Stimulated activated CD4-positive, alpha-beta T cell treated with anti-CD3 and anti-CD28 coated beads, Interleukin-2, amount 100 ng/mL, for 48 hours (primary cell): ENCODE results near the gene WFDC2.
"Not testable (repeated sequence)": the region's sequence is repeated elsewhere in the genome, so short reads cannot be mapped to it uniquely, and the experiment has no call there.

Experiments used
- DNase-seq, 2 donors: peaks; one replicate each; pipeline ENCODE4 v3.0.0-alpha.2; 2020

WFDC2 gene

DNA sequence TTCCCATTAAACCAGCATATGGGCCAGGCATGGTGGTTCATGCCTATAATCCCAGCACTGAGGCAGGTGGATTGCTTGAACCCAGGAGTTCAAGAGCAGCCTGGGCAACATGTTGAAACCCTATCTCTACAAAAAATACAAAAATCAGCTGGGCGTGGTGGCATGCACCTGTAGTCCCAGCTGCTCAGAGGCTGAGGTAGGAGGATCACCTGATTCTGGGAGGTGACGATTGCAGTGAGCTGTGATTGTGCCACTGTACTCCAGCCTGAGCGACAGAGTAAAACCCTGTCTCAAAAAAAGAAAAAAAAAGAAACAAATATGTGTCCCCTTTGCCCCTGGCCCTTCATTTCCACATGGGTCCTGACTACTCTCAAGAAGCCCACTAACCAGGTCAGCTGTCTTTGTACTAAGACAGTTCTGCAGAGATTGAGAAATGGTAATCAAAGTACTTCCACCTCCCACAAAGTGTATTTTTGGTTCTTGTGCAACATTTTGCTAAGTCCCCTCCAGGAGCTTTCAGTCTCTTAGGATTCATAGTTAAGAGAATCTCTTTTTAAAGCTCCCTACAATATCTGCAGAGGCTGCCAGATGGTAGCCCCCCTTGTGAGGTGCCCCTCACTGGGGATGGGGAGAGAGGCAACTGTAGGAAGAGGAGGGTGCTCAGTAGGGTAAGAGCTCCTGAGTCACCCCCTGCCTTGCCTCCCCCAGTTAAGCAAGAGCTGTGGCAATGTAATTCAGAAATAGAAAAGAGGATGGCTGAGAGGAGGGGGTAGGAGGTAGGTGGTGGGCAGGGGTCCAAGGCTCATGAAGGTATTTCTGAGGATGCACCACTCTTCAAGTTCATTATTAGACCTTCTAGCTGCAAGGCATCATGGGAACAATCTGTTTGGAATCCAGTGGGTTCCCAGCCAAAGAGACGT, 16.5 kb upstream of the WFDC2 start:
- DNase-seq = no peak

DNA sequence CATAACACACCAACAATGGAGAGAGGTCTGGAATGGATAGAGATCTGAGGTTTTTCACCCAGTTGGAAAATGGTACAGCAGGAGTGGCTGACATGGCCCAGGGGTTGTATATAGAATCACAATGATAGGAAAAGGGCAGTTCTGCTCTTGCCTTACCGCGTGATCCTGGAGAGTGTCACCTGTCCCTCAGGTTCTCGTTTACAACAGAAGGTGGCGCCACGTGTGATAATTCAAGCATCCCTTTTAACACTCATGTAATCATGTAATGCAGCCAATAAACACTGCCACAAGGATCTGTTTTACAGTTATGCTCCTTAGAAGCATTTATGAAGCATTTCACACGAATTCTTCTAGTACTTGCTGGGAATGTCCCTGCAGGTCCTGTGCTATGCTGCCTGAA, 12.9 kb upstream of the WFDC2 start:
- DNase-seq = peak; percentile 20 to 27

DNA sequence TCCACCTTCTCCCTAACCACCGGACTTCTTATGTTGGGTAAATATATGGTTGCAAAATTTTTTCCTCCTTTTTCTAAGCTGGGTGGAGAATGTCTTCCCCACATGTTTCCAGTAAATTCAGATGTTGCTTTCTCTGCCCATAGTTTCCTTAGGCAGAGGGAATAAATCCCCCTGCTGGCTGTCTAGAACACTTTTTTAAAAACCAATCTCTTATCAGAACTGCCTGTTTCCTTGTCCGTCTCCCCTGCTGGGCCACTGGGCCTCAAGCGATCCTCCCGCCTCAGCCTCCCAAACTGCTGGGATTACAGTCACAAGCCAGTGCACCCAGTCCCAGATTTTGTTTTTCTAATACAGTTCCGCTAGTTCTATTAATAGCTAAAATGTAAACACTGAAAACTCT, 9.9 kb upstream of the WFDC2 start:
- DNase-seq = no peak

DNA sequence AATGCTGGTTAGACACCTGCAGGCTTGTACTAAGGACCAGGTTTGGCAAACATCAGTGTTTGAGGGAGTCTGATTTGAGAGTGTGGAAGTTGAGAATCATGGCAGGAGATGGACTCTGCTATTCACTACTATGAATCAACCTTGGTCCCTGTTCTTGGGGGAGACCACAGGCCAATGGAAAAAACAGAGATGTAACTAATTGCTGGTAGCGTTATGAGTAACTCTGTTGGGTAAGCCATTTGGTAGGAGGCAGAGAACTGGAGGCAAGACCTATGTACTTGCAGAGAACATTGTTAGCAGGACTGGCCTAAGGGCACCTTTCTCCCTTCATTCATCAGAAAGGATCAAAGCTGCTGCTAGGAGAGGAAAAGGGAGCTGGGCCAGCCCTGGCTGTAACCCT, 8.3 kb upstream of the WFDC2 start:
- no peak for DNase-seq

GRCh38 chr20:45462711-45463509, 6.6 kb upstream of the WFDC2 start:
- DNase-seq = no peak

DNA sequence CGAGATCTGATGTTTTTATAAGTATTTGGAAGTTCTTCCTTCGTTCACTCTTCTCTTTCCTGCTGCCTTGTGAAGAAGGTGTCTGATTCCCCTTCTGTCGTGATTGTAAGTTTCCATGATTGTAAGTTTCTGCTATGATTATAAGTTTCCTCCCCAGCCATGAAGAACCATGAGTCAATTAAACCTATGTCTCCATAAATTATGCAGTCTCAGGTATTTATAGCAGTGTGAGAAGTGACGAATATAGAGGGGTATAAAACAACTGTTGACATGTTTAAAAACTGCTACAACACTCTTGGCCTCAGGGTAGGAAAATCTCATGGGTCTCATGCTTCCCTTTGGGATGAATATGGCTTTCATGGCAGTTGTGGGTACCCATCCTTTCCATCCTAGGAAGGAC, 5.8 kb upstream of the WFDC2 start:
- no peak for DNase-seq

DNA sequence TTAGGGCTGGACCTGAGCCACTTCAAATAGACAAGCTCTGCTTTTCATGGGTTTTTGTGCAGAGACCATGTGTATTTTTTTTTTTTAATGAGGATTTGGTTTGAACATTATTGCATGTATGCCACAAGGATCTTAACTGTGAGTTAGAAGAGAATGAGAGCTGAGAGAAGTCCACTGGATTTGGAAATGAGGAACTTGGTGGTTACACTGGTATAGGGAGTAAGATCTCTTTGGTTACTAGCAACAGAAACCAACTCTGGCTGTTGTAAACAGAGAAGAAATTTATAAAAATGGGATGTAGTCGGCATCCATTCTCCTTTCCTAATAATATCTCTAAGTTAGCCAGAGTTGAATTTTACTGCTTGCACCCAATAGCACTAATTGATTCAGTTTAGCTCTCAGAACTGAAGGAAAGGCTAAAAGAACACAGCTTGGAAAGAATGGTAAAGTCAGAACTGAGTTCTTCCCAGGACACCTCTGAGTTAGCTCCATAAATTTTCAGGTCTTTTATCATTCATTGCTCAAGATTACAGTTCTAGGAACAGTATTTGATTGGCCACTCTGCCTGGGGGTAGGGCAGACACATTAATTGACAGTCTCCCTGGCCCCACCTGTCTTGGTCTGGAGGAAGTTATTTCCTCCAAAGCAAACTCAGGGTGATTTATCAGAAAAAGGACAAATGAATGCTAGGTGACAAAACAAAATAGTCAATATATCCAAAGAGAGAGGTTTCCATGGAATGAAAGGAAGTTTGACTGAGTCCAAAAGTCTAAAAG, 3.9 kb upstream of the WFDC2 start:
- DNase-seq = no peak

DNA sequence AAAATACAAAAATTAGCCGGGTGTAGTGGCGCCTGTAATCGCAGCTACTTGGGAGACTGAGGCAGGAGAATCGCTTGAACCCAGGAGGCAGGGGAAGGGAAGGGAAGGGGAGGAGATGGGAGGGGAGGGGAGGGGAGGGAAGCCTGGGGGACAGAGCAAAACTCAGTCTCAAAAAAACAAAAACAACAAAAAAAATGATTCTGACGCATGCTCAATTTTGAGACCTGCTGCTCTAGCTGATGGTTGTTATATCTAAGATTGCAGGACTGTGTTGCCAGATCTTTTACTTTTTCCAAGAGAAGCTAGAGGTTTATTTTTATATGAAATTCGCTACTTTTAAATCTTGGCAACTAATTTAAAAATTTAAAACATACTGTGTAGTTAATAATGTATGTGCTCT, 2.4 kb upstream of the WFDC2 start:
- DNase-seq = no peak

- no peak for DNase-seq
Observed at GRCh38 chr20:45467861-45468260, 1.7 kb upstream of the WFDC2 start.

DNA sequence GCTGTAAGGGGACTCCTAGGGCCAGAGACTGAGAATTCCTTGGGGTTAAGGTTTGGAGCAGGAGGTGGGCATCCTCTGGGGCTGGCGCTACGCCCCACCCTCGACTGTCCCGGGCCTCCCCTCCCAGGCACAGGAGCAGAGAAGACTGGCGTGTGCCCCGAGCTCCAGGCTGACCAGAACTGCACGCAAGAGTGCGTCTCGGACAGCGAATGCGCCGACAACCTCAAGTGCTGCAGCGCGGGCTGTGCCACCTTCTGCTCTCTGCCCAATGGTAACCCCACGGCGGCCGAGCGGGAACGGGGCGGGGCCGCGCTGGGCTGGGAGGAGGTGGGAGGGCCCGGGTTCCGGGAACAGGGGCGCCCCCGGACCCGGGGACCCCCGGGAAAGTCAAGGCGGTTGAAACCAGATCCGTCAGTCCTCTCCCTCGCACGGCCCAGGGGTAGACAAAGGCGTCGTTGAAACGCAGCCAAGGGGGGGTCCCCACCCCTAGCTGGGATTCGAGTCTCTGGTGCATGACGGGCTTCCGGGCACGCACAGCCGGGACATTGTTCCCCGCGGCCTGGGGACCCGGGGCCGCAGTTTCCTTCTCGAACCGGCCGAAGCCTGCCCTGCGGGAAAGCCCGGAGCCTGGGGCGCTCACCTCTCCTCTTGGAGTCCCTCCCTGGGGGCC, 844 bp downstream of the WFDC2 start:
- DNase-seq = peak; percentile 6 to 11

- DNase-seq = no peak
Observed at GRCh38 chr20:45470937-45471336, 1.4 kb downstream of the WFDC2 start.

DNA sequence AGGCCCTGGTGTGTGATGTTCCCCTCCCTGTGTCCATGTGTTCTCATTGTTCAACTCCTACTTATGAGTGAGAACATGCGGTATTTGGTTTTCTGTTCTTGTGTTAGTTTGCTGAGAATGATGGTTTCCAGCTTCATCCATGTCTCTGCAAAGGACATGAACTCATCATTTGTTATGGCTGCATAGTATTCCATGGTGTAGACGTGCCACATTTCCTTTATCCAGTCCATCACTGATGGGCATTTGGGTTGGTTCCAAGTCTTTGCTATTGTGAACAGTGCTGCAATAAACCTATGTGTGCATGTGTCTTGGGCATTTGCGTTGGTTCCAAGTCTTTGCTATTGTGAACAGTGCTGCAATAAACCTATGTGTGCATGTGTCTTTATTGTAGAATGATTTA, 2.7 kb downstream of the WFDC2 start:
- not testable (repeated sequence) for DNase-seq

DNA sequence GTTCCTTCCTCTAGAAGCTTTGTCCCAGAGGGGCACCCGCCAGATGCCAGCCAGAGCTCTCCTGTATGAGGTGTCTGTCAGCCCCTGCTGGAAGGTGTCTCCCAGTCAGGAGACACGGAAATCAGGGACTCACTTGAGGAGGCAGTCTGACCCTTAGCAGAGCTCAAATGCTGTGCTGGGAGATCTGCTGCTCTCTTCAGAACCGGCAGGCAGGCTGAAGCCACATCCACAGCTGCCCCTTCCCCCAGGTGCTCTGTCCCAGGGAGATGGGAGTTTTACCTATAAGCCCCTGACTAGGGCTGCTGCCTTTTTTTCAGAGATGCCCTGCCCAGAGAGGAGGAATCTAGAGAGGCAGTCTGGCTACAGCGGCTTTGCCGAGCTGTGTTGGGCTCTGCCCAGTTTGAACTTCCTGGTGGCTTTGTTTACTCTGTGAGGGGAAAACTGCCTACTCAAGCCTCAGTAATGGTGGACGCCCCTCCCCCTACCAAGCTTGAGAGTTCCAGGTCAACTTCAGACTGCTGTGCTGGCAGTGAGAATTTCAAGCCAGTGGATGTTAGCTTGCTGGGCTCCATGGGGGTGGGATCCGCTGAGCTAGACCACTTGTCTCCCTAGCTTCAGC, 8.1 kb downstream of the WFDC2 start:
- not testable (repeated sequence) for DNase-seq

DNA sequence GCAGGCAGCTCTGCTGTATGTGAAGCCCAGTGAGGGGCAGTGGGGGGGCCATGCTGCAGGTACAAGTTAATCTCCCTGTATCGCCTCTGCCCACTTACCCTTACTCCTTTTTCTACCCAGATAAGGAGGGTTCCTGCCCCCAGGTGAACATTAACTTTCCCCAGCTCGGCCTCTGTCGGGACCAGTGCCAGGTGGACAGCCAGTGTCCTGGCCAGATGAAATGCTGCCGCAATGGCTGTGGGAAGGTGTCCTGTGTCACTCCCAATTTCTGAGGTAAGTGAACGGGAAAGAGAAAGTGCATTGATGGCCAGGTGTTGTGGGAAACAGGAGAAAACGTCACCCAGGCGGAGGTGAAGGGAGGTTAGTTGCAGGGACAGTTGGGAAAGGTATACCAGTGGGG, 10.3 kb downstream of the WFDC2 start:
- DNase-seq = no peak

- DNase-seq = no peak
Observed at GRCh38 chr20:45484676-45485075, 15.1 kb downstream of the WFDC2 start.

DNA sequence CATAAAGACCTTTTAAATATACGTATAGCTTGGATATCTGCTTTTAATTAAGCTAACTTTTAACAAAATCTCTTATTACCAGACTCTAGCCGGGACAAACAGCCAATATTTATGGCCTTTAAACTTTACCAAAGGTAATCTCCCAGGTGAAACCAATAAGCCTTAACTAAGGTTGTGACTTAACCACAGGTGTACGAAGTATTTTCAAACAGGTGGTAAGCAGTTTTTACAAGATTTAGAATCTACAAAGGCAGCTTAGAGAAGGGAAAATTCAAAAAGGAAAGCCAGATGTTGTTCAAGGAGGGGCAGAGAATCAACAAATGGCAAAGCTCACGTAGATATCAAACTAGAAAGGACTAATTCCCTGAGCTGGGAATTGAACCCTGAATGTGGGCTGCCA, 15.8 kb downstream of the WFDC2 start:
- DNase-seq = no peak

DNA sequence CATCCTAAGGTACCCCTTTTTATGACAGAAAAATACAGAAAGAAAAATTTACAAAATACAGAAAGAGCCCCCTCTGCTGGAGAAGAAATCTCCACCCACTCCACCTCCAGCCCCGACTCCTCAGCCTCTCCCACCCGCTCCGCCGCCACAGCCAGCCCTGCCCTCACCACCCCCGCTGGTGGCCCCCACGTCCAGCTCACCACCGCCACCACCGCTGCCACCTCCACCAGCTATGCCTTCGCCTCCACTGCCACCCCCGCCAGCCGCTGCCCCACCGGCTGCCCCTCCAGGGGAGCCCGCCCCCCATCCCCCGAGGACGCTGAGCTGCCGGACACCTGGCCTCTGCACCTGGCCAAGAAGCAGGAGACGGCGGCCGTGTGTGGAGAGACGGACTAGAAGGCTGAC, 17.7 kb downstream of the WFDC2 start:
- no peak for DNase-seq

DNA sequence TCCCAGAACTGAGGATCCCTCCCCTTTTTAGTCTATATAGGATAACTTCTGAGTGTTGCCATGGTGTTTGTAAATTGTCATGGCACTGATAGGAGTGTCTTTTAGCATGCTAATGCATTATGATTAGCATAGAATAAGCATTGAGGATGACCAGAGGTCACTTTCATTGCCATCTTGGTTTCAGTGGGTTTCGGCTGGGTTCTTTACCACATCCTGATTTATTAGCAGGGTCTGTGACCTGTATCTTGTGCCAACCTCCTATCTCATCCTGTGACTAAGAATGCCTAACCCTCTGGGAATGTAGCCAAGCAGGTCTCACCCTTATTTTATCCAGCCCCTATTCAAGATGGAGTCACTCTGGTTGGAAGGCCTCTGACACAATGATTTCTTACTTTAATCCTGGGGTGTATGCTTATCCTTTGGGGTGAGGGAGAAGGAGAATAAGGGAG, 19.6 kb downstream of the WFDC2 start:
- DNase-seq = no peak

GRCh38 chr20:45495501-45495941, 26.0 kb downstream of the WFDC2 start:
- DNase-seq = no peak

GRCh38 chr20:45496166-45496565, 26.6 kb downstream of the WFDC2 start:
- DNase-seq = no peak

GRCh38 chr20:45497971-45498494, 28.5 kb downstream of the WFDC2 start:
- no peak for DNase-seq

DNA sequence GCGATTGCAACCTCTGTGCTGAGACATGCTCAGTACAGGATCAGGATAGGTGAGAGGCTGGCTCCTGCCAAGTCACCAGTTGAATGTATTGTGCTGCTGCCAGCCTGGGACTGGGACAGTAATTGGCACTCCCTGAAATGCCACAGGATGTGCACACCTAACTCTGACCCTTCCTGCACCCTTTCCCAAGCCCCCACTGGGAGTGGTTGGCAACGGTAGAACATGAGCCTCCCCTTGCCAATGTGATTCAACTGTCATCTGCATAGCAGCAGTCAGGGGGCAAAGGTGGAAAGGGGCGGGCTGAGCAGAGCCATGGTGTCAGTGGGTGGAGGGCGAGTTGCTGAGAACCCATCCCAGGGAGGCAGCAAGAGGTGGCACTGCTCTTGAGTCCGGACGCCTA, 30.5 kb downstream of the WFDC2 start:
- no peak for DNase-seq
